Parathyroid adenoma (tissue), 2 donors: ENCODE data around the gene PRSS23.

Source experiments
- H2AFZ ChIP-seq: fragments of 300-600 bp; sonication (generic); one replicate; pipeline ENCODE4 v1.7.0; 2017; ENCODE audit warnings: antibody characterized with exemption, mild to moderate bottlenecking
- H3K27ac ChIP-seq: fragments of 300-600 bp; sonication (generic); one replicate; pipeline ENCODE4 v1.7.0; 2017
- H3K27me3 ChIP-seq: fragments of 300-600 bp; sonication (generic); one replicate; pipeline ENCODE4 v1.7.0; 2017; ENCODE audit warnings: low read length; ENCODE audit not compliant: control insufficient read depth, insufficient read depth
- H3K36me3 ChIP-seq: fragments of 300-600 bp; sonication (generic); one replicate; pipeline ENCODE4 v1.7.0; 2017; ENCODE audit warnings: low read length; ENCODE audit not compliant: control insufficient read depth, insufficient read depth
- H3K4me1 ChIP-seq: fragments of 300-600 bp; sonication (generic); one replicate; pipeline ENCODE4 v1.7.0; 2017; ENCODE audit warnings: control low read depth
- H3K4me2 ChIP-seq: fragments of 300-600 bp; sonication (generic); one replicate; pipeline ENCODE4 v1.7.0; 2017; ENCODE audit warnings: low read length
- H3K4me3 ChIP-seq: fragments of 300-600 bp; sonication (generic); one replicate; pipeline ENCODE4 v1.7.0; 2017; ENCODE audit warnings: low read depth, low read length
- H3K79me2 ChIP-seq: fragments of 300-600 bp; sonication (generic); one replicate; pipeline ENCODE4 v1.7.0; 2017; ENCODE audit warnings: control low read depth
- H3K9ac ChIP-seq: fragments of 300-600 bp; sonication (generic); one replicate; pipeline ENCODE4 v1.7.0; 2017; ENCODE audit warnings: mild to moderate bottlenecking
- H3K9me3 ChIP-seq: fragments of 300-600 bp; sonication (generic); one replicate; pipeline ENCODE4 v1.7.0; 2017; ENCODE audit warnings: low read length; ENCODE audit not compliant: control insufficient read depth
- TF ChIP-seq, protein P1 (sequence below): fragments of 300-600 bp; sonication (generic); IDR thresholded peaks from one replicate; pipeline ENCODE4 v1.7.0; 2017; ENCODE audit warnings: antibody characterized with exemption, mild to moderate bottlenecking
- donor health status: primary hyperparathyroidism.

PRSS23 gene

DNA sequence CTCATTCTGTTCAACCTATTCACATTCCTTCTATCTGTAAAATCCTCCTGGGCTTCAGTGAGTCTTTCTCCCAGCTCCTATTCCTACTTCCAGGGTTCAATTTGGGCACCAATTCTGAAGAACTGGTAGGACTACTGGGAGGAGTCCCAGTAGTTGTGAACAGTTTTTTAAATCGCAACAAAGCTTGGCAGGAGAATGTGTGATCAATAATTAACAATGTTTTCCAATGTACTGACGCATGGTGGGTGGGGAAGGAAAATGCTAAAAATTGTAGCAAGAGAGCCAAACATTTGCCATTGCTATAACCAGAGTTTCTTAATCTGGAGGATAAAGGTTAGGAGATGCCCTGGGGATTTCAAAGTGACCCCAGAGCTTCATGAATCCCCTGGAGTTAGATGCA lies 27.3 kb upstream of the PRSS23 start:
- Histone ChIP-seq H3K27ac (no peak overlapping the region), H3K36me3 (no peaks in the 10 kb centered on the region), H3K4me2 (no peak overlapping the region), H3K9ac (no peak overlapping the region), H3K9me3 (no peaks in the 10 kb centered on the region), H3K27me3 (no peaks in the 10 kb centered on the region), H3K4me3 (no peak overlapping the region), H2AFZ (no peak overlapping the region), H3K4me1 (peaks cover 10% of the 10 kb centered on the region), H3K79me2 (no peaks in the 10 kb centered on the region)
- TF ChIP-seq, protein P1, sequence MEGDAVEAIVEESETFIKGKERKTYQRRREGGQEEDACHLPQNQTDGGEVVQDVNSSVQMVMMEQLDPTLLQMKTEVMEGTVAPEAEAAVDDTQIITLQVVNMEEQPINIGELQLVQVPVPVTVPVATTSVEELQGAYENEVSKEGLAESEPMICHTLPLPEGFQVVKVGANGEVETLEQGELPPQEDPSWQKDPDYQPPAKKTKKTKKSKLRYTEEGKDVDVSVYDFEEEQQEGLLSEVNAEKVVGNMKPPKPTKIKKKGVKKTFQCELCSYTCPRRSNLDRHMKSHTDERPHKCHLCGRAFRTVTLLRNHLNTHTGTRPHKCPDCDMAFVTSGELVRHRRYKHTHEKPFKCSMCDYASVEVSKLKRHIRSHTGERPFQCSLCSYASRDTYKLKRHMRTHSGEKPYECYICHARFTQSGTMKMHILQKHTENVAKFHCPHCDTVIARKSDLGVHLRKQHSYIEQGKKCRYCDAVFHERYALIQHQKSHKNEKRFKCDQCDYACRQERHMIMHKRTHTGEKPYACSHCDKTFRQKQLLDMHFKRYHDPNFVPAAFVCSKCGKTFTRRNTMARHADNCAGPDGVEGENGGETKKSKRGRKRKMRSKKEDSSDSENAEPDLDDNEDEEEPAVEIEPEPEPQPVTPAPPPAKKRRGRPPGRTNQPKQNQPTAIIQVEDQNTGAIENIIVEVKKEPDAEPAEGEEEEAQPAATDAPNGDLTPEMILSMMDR = no peak

DNA sequence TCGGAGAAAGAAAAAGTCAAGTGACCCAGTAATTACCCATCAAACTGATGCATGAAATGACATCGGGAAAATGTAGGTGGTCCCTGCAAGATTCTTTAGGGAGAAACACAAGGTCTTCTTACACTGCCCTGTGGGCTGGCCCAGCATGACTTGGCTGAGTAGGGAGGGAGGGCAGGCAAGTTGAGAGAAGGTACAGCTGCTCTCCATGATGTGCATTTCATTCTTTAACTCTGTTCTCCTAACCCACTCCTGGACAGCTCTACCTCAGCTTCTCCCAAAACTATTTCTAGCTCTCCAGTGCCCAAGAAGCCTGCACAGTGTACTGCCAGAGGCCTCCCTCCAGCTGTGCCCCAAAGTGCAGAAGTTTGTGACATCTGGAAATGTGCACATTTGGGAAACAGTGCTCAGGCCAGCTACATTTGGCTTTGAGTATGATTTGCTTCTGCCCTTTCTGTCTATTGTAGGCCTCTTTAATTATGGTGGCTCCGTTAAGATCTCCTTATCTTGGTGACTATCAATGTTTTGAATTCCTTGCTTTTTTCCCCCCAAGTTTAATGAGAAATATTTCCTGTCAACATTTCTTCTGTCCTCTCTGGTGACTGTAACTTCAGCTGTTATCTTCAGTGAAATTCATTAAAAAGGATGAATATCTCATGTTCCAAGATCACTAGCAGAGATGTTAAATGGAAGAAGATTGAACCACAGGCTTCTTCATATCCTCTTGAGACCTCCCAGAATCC lies 26.7 kb upstream of the PRSS23 start:
- peaks cover 10% of the 10 kb centered on the region for H3K4me1 ChIP-seq
- H2AFZ ChIP-seq = no peak overlapping the region
- no peaks in the 10 kb centered on the region for H3K9me3 ChIP-seq
- H3K79me2 ChIP-seq = no peaks in the 10 kb centered on the region
- H3K4me3 ChIP-seq = no peak overlapping the region
- no peak overlapping the region for H3K9ac ChIP-seq
- H3K27ac ChIP-seq = no peak overlapping the region
- no peak overlapping the region for H3K4me2 ChIP-seq
- no peaks in the 10 kb centered on the region for H3K36me3 ChIP-seq
- TF ChIP-seq, protein P1 = no peak
- H3K27me3 ChIP-seq = no peaks in the 10 kb centered on the region

GRCh38 chr11:86774417-86774816 lies 25.9 kb upstream of the PRSS23 start:
- no peak overlapping the region for H2AFZ ChIP-seq
- H3K9ac ChIP-seq = no peak overlapping the region
- no peaks in the 10 kb centered on the region for H3K79me2 ChIP-seq
- no peaks in the 10 kb centered on the region for H3K36me3 ChIP-seq
- no peak overlapping the region for H3K4me2 ChIP-seq
- no peak overlapping the region for H3K27ac ChIP-seq
- H3K4me3 ChIP-seq = no peak overlapping the region
- no peaks in the 10 kb centered on the region for H3K27me3 ChIP-seq
- no peaks in the 10 kb centered on the region for H3K9me3 ChIP-seq
- TF ChIP-seq, protein P1 = no peak
- H3K4me1 ChIP-seq = peaks cover 5% of the 10 kb centered on the region

- TF ChIP-seq, protein P1 = no peak
- no peaks in the 10 kb centered on the region for H3K9me3 ChIP-seq
- no peak overlapping the region for H3K27ac ChIP-seq
- H3K9ac ChIP-seq = no peak overlapping the region
- no peak overlapping the region for H3K4me3 ChIP-seq
- H3K4me2 ChIP-seq = no peak overlapping the region
- H3K36me3 ChIP-seq = no peaks in the 10 kb centered on the region
- H3K27me3 ChIP-seq = no peaks in the 10 kb centered on the region
- no peak overlapping the region for H2AFZ ChIP-seq
- H3K79me2 ChIP-seq = no peaks in the 10 kb centered on the region
- H3K4me1 ChIP-seq = peaks cover 5% of the 10 kb centered on the region
These were observed 25.0 kb upstream of the PRSS23 start for GRCh38 chr11:86775361-86775760.

- Histone ChIP-seq H3K27me3 (no peaks in the 10 kb centered on the region), H2AFZ (no peak overlapping the region), H3K79me2 (no peaks in the 10 kb centered on the region), H3K27ac (no peak overlapping the region), H3K9me3 (no peaks in the 10 kb centered on the region), H3K4me3 (no peak overlapping the region), H3K36me3 (no peaks in the 10 kb centered on the region), H3K9ac (no peak overlapping the region), H3K4me1 (no peaks in the 10 kb centered on the region), H3K4me2 (no peak overlapping the region)
- TF ChIP-seq, protein P1 = no peak
These were observed 18.8 kb upstream of the PRSS23 start for GRCh38 chr11:86781546-86781945.
